ENCODE results near the gene MYO15A.

Gene MYO15A

GRCh38 chr17:18108401-18109312 is at the start of gene MYO15A:
Gene MYO15A, plus strand, starts transcription at chr17:18108756. Its CDS starts 10,045 bp downstream, at chr17:18118801.
- no peak for DNase-seq

GRCh38 chr17:18059283-18059682 is 49.3 kb upstream of the MYO15A start:
- no peak for DNase-seq

- no peak for DNase-seq
Observed at GRCh38 chr17:18064053-18064452, 44.5 kb upstream of the MYO15A start.

GRCh38 chr17:18065546-18065945 is 43.0 kb upstream of the MYO15A start:
- no peak for DNase-seq

GRCh38 chr17:18066866-18067265 is 41.7 kb upstream of the MYO15A start:
- DNase-seq, result no peak

GRCh38 chr17:18069101-18069500 is 39.5 kb upstream of the MYO15A start:
- no peak for DNase-seq

- DNase-seq, result peak in 1 of 2 experiments; percentile 1
Observed at GRCh38 chr17:18070861-18071340, 37.7 kb upstream of the MYO15A start.

- DNase-seq, result no peak
Observed at GRCh38 chr17:18071751-18072150, 36.8 kb upstream of the MYO15A start.

- DNase-seq, result no peak
Observed at GRCh38 chr17:18074566-18075272, 33.8 kb upstream of the MYO15A start.

GRCh38 chr17:18076936-18077335 is 31.6 kb upstream of the MYO15A start:
- DNase-seq, result no peak

- no peak for DNase-seq
Observed at GRCh38 chr17:18079543-18079942, 29.0 kb upstream of the MYO15A start.

GRCh38 chr17:18084256-18084655 is 24.3 kb upstream of the MYO15A start:
- no peak for DNase-seq

GRCh38 chr17:18087610-18088491 is 20.7 kb upstream of the MYO15A start, which contains the start of gene DRG2:
Gene DRG2, plus strand, starts transcription at chr17:18087948. Its CDS starts 76 bp downstream, at chr17:18088024.
- peak; percentile 83 to 85 for DNase-seq

- no peak for DNase-seq
Observed at GRCh38 chr17:18089613-18090012, 18.9 kb upstream of the MYO15A start.

- peak in 1 of 2 experiments; percentile 5 for DNase-seq
Observed at GRCh38 chr17:18093616-18094408, 14.7 kb upstream of the MYO15A start.

- no peak for DNase-seq
Observed at GRCh38 chr17:18094409-18094807, 14.1 kb upstream of the MYO15A start.

GRCh38 chr17:18099516-18099915 is 9.0 kb upstream of the MYO15A start:
- DNase-seq, result no peak

- no peak for DNase-seq
Observed at GRCh38 chr17:18100616-18101015, 7.9 kb upstream of the MYO15A start.

GRCh38 chr17:18101828-18102227 is 6.7 kb upstream of the MYO15A start:
- no peak for DNase-seq

GRCh38 chr17:18102640-18103039 is 5.9 kb upstream of the MYO15A start:
- no peak for DNase-seq

GRCh38 chr17:18105027-18105426 is 3.5 kb upstream of the MYO15A start:
- DNase-seq, result no peak

GRCh38 chr17:18105595-18105994 is 3.0 kb upstream of the MYO15A start:
- no peak for DNase-seq

Measured in NCI-H2081 (cell line).